Endothelial cell of umbilical vein (primary cell): ENCODE results near the gene TBL2. TPM values are rescaled to one million over a fixed set of nuclear protein-coding genes. Genes with fewer than 3 reads are reported as not detected.

ENCODE experiments used
- BruUV-seq: library from RNA; stranded (reverse); fragments of 400-500 nt; replicated peaks from 2 replicates; lab custom pipeline; 2021; lab: Mats Ljungman, UMichigan
- CTCF ChIA-PET: fragments of 300-600, 350-600 bp; sonication (Branson Sonifier 250); formaldehyde crosslinking; loops from one replicate; lab custom pipeline; 2021; ENCODE audit warnings: antibody characterized with exemption, inconsistent platforms; lab: Charles Lee
- POLR2A ChIA-PET: fragments of 300-600, 350-600 bp; sonication (Branson Sonifier 250); formaldehyde crosslinking; loops from one replicate; lab custom pipeline; 2021; ENCODE audit warnings: antibody characterized with exemption, inconsistent platforms; lab: Charles Lee
- DNase-seq: peaks from one replicate; pipeline ENCODE4 v3.0.0-alpha.2; 2011; ENCODE audit warnings: low read depth, low spot score
- FAIRE-seq: peaks from 2 replicates; lab custom pipeline; 2011; peaks lifted over from hg19 to GRCh38; lab: Jason Lieb, UNC
- H2AFZ ChIP-seq: 2 replicates; pipeline ENCODE4 v1.6.0; 2012; ENCODE audit warnings: low read depth, low read length, control low read depth, inconsistent platforms
- H3K27ac ChIP-seq: 2 replicates; pipeline ENCODE4 v1.5.1; 2011; ENCODE audit warnings: low read depth, mild to moderate bottlenecking, control low read depth, low read length, moderate library complexity; ENCODE audit not compliant: insufficient read depth
- H3K27me3 ChIP-seq, 2 experiments: 2 replicates each; pipeline versions ENCODE4 v1.6.0 to v1.6.1; 2011; ENCODE audit warnings: low read length in 2 of 2, mixed read lengths in 1 of 2; ENCODE audit not compliant: control insufficient read depth in 2 of 2, insufficient read depth in 2 of 2
- H3K36me3 ChIP-seq, 2 experiments: 2 replicates in 1 of 2; 3 replicates in 1 of 2; pipeline ENCODE4 v1.5.1; 2011; ENCODE audit warnings: low read length in 2 of 2, mild to moderate bottlenecking in 1 of 2, moderate library complexity in 1 of 2; ENCODE audit not compliant: control insufficient read depth in 2 of 2, insufficient read depth in 2 of 2; ENCODE audit errors: extremely low read depth in 1 of 2
- H3K4me1 ChIP-seq: 3 replicates; pipeline ENCODE4 v1.5.1; 2011; ENCODE audit warnings: mild to moderate bottlenecking, low read length; ENCODE audit not compliant: control insufficient read depth, insufficient read depth; ENCODE audit errors: extremely low read depth
- H3K4me2 ChIP-seq: 2 replicates; pipeline ENCODE4 v1.6.1; 2011; ENCODE audit warnings: low read length, control low read depth, mixed read lengths; ENCODE audit not compliant: insufficient read depth
- H3K4me3 ChIP-seq, 3 experiments: fragments of 200-600 bp in 1 of 3; sonication (generic), shearing (Covaris generic) in 1 of 3; replicated peaks in 1 of 3; 2 replicates each; pipeline ENCODE4 v1.5.1; 2011 to 2016; ENCODE audit warnings: control low read depth in 3 of 3, low read length in 3 of 3, mild to moderate bottlenecking in 2 of 3, inconsistent platforms in 1 of 3, low read depth in 1 of 3, moderate library complexity in 1 of 3; ENCODE audit not compliant: insufficient read depth in 1 of 3
- H3K79me2 ChIP-seq: 2 replicates; pipeline ENCODE4 v1.6.0; 2012; ENCODE audit warnings: low read length, inconsistent platforms; ENCODE audit not compliant: control insufficient read depth, insufficient read depth
- H3K9ac ChIP-seq: replicated peaks from 2 replicates; pipeline ENCODE3; 2011; ENCODE audit warnings: low read length, control low read depth; ENCODE audit not compliant: insufficient read depth; ENCODE audit errors: extremely low read depth
- H3K9me1 ChIP-seq: replicated peaks from 3 replicates; pipeline ENCODE4 v1.6.0; 2011; ENCODE audit warnings: mild to moderate bottlenecking, low read length; ENCODE audit not compliant: control insufficient read depth, insufficient read depth; ENCODE audit errors: extremely low read depth
- H3K9me3 ChIP-seq: replicated peaks from 2 replicates; pipeline ENCODE4 v1.5.1; 2012; ENCODE audit warnings: low read length, inconsistent platforms; ENCODE audit not compliant: control insufficient read depth, insufficient read depth
- H4K20me1 ChIP-seq: replicated peaks from 2 replicates; pipeline ENCODE3; 2011; ENCODE audit warnings: mild to moderate bottlenecking, low read length; ENCODE audit not compliant: control insufficient read depth, insufficient read depth; ENCODE audit errors: extremely low read depth
- CTCF ChIP-seq, 2 donors: IDR thresholded peaks; 1 replicate in 1 of 2; 2 replicates in 1 of 2; pipeline ENCODE4 v1.5.1; 2011; ENCODE audit warnings: low read length in 2 of 2, mild to moderate bottlenecking in 2 of 2, moderate library complexity in 2 of 2, control low read depth in 1 of 2, inconsistent platforms in 1 of 2, low read depth in 1 of 2; ENCODE audit not compliant: insufficient read depth in 1 of 2; ENCODE audit errors: extremely low read depth in 1 of 2
- EZH2 ChIP-seq: IDR thresholded peaks from 2 replicates; pipeline ENCODE4 v1.6.1; 2012; ENCODE audit warnings: borderline replicate concordance, low read depth, mild to moderate bottlenecking, moderate library complexity, low read length, inconsistent platforms; ENCODE audit not compliant: severe bottlenecking
- FOS ChIP-seq: IDR thresholded peaks from 2 replicates; pipeline ENCODE4 v1.6.1; 2011; ENCODE audit warnings: mild to moderate bottlenecking, low read length, moderate library complexity, borderline replicate concordance; ENCODE audit not compliant: insufficient read depth
- GATA2 ChIP-seq: IDR thresholded peaks from 2 replicates; pipeline ENCODE4 v1.7.0; 2011; ENCODE audit warnings: low read depth, mild to moderate bottlenecking, moderate library complexity, mixed read lengths, low read length; ENCODE audit not compliant: insufficient read length, insufficient read depth
- JUN ChIP-seq: IDR thresholded peaks from 2 replicates; pipeline ENCODE4 v1.6.1; 2011; ENCODE audit warnings: borderline replicate concordance, low read depth; ENCODE audit not compliant: insufficient read length, insufficient read depth
- MAX ChIP-seq: IDR thresholded peaks from 2 replicates; pipeline ENCODE4 v1.6.1; 2011; ENCODE audit not compliant: insufficient read depth, insufficient read length
- MYC ChIP-seq: IDR thresholded peaks from one replicate; pipeline ENCODE4 v1.6.1; 2011; ENCODE audit warnings: mild to moderate bottlenecking, low read depth, low read length
- POLR2A ChIP-seq: IDR thresholded peaks from 2 replicates; pipeline ENCODE4 v1.6.1; 2012; ENCODE audit warnings: low read depth, mild to moderate bottlenecking, control low read depth, low read length
- POLR2AphosphoS5 ChIP-seq: IDR thresholded peaks from 2 replicates; pipeline ENCODE4 v1.6.1; 2012; ENCODE audit warnings: low read depth, mild to moderate bottlenecking, control low read depth, low read length, moderate library complexity; ENCODE audit not compliant: insufficient read depth
- dilution Hi-C: fragments of 300-500 bp; cut with MboI; formaldehyde crosslinking; loops from one replicate; pipeline ENCODE4 v1.15.0; 2019; ENCODE audit warnings: low sequenced_read_pairs; ENCODE audit not compliant: extremely low pct_ligation_motif_present
- intact Hi-C: fragments of 100-400 bp; cut with micrococcal nuclease; formaldehyde crosslinking; loops from one replicate; pipeline ENCODE4 v1.10.0; 2022
- polyA plus RNA-seq, 4 experiments: library from polyadenylated mRNA; depleted of rRNA in 3 of 4; stranded (reverse) in 3 of 4; unstranded in 1 of 4; fragments of >200 nt; gene quantifications; 2 replicates each; pipeline versions ENCODE4 v1.2.1 to v1.2.3, GENCODE V29; 2011 to 2012; ENCODE audit warnings: missing spikeins in 1 of 4
- total RNA-seq: library from RNA; stranded (reverse); gene quantifications from 2 replicates; pipeline ENCODE4 v1.2.3, GENCODE V29; 2021

Gene TBL2
- total and polyA plus RNA-seq, 2 donors (not counting 3 experiments of a cell fraction or from before 2014, with no cell fraction given) = 38.6 to 48.4 TPM

GRCh38 chr7:73519867-73520672, 58.3 kb downstream of the TBL2 start:
- peaks cover 0 to 6% of the 10 kb centered on the region in 2 experiments for H3K36me3 ChIP-seq

More at GRCh38 chr7:73519867-73520672, 58.3 kb downstream of the TBL2 start:
- Histone ChIP-seq H3K4me2 (peak overlapping the region; percentile 65), H3K27ac (no peak overlapping the region), H3K4me1 (peaks cover 22% of the 10 kb centered on the region), H3K27me3 (no peaks in the 10 kb centered on the region), H4K20me1 (peaks cover 6% of the 10 kb centered on the region), H3K9me1 (no peaks in the 10 kb centered on the region), H3K9ac (peak overlapping the region; percentile 66), H2AFZ (no peak overlapping the region), H3K4me3 (peak overlapping the region; percentile 83 to 91 (median 89)), H3K79me2 (peaks cover 65% of the 10 kb centered on the region), H3K9me3 (no peaks in the 10 kb centered on the region)
- POLR2A ChIA-PET = no interaction called here
- TF ChIP-seq GATA2 (no peak), MAX (no peak), POLR2AphosphoS5 (no peak), POLR2A (no peak), CTCF (IDR thresholded peaks at IDR 0.05; ENCODE audit: extremely low read depth in 1 of 2, insufficient read depth in 1 of 2, low read depth in 1 of 2, low read length in 2 of 2) (no peak), MYC (no peak), EZH2 (no peak), JUN (no peak), FOS (no peak)
- BruUV-seq = TSS peak; percentile 15
- dilution Hi-C loops = no loop called here
- DNase-seq (no peak), FAIRE-seq (no peak)
- CTCF ChIA-PET = interaction anchor here (0.7 to 1.9 kb wide), 5 partner anchors 8 to 215 kb away, joined by 3 to 6 read pairs (median 4); no protein-coding TSS in a partner anchor
- intact Hi-C loops = no loop called here
